GM12878 (cell line): ENCODE data around the gene UNC93A. TPM values are rescaled to one million over a fixed set of nuclear protein-coding genes. Genes with fewer than 3 reads are reported as not detected.

Experiments used
- ATAC-seq: fragments of 200-7000 bp; cut with Tn5 transposase; 3 replicates; pipeline ENCODE4 v1.9.1; 2020; ENCODE audit warnings: mild to moderate bottlenecking, moderate library complexity
- BruUV-seq: library from RNA; stranded (reverse); fragments of 400-500 nt; replicated peaks from 2 replicates; lab custom pipeline; 2021; lab: Mats Ljungman, UMichigan
- CTCF ChIA-PET: fragments of 300-600 bp; sonication (Branson Sonifier 250); formaldehyde crosslinking; extraction: SDS; loops from one replicate; lab custom pipeline; 2021; ENCODE audit warnings: inconsistent platforms; lab: Yijun Ruan, JAX
- POLR2A ChIA-PET: fragments of 350-600 bp; formaldehyde crosslinking; extraction: SDS; loops from one replicate; lab custom pipeline; 2021; ENCODE audit warnings: inconsistent platforms; lab: Charles Lee
- RAD21 ChIA-PET: fragments of 300-600 bp; sonication (Branson Sonifier 250); formaldehyde crosslinking; loops from one replicate; lab custom pipeline; 2023; ENCODE audit warnings: antibody characterized with exemption; ENCODE audit not compliant: unreplicated experiment; lab: Charles Lee
- SMC1A ChIA-PET: fragments of 300-600 bp; sonication (Branson Sonifier 250); formaldehyde crosslinking; loops from one replicate; lab custom pipeline; 2023; ENCODE audit not compliant: unreplicated experiment, uncharacterized antibody; lab: Charles Lee
- DNase-seq: peaks from one replicate; pipeline ENCODE4 v3.0.0-alpha.2; 2011; ENCODE audit warnings: low read depth, low spot score
- FAIRE-seq: peaks from 3 replicates; lab custom pipeline; 2011; peaks lifted over from hg19 to GRCh38; lab: Jason Lieb, UNC
- H2AFZ ChIP-seq: 2 replicates; pipeline ENCODE4 v1.6.0; 2011; ENCODE audit warnings: low read depth, low read length, control low read depth; ENCODE audit not compliant: control insufficient read depth
- H3K27ac ChIP-seq: 2 replicates; pipeline ENCODE4 v1.5.1; 2011; ENCODE audit warnings: control low read depth; ENCODE audit not compliant: control insufficient read depth, insufficient read depth
- H3K27me3 ChIP-seq, 2 experiments: replicated peaks in 1 of 2; 2 replicates each; pipeline versions ENCODE4 v1.6.0 to v1.6.1; 2011; ENCODE audit warnings: low read length in 1 of 2; ENCODE audit not compliant: control insufficient read depth in 2 of 2, insufficient read depth in 2 of 2
- H3K36me3 ChIP-seq, 2 experiments: 2 replicates each; pipeline ENCODE4 v1.5.1; 2011; ENCODE audit warnings: low read length in 1 of 2; ENCODE audit not compliant: control insufficient read depth in 2 of 2, insufficient read depth in 2 of 2
- H3K4me1 ChIP-seq: 2 replicates; pipeline ENCODE4 v1.6.1; 2011; ENCODE audit warnings: mild to moderate bottlenecking, low read length, moderate library complexity, mixed read lengths; ENCODE audit not compliant: control insufficient read depth, insufficient read depth
- H3K4me2 ChIP-seq: 2 replicates; pipeline ENCODE4 v1.6.0; 2011; ENCODE audit warnings: control low read depth; ENCODE audit not compliant: control insufficient read depth, insufficient read depth
- H3K4me3 ChIP-seq: fragments of 200-600 bp; sonication (generic); 2 replicates; pipeline ENCODE4 v1.5.1; 2016
- H3K79me2 ChIP-seq: 2 replicates; pipeline ENCODE4 v1.6.0; 2011; ENCODE audit warnings: low read length; ENCODE audit not compliant: control insufficient read depth, insufficient read depth
- H3K9ac ChIP-seq: 2 replicates; pipeline ENCODE4 v1.8.0; 2011; ENCODE audit warnings: low read length, control low read depth, mixed read lengths; ENCODE audit not compliant: control insufficient read depth, insufficient read depth
- H3K9me3 ChIP-seq: replicated peaks from 3 replicates; pipeline ENCODE4 v1.5.1; 2011; ENCODE audit warnings: mild to moderate bottlenecking, low read length; ENCODE audit not compliant: control insufficient read depth, insufficient read depth
- H4K20me1 ChIP-seq: 2 replicates; pipeline ENCODE4 v1.6.0; 2011; ENCODE audit not compliant: control insufficient read depth, insufficient read depth
- CREM ChIP-seq: IDR thresholded peaks from 2 replicates; pipeline ENCODE4 v1.6.1; 2014; ENCODE audit warnings: antibody characterized with exemption, low read depth
- ETV6 ChIP-seq, 2 experiments: fragments of 450-650 bp in 1 of 2; IDR thresholded peaks in 1 of 2; conservative IDR thresholded peaks in 1 of 2; 2 replicates each; pipeline ENCODE4 v1.6.1; 2014; ENCODE audit warnings: antibody characterized with exemption in 1 of 2, borderline replicate concordance in 1 of 2, low read depth in 1 of 2, mild to moderate bottlenecking in 1 of 2, moderate library complexity in 1 of 2
- MEF2A ChIP-seq: IDR thresholded peaks from 2 replicates; pipeline ENCODE4 v1.6.1; 2011; ENCODE audit warnings: low read depth, mild to moderate bottlenecking, low read length, moderate library complexity; ENCODE audit not compliant: insufficient read depth
- MXI1 ChIP-seq: fragments of 150-350 bp; IDR thresholded peaks from 2 replicates; pipeline ENCODE4 v1.6.1; 2011; ENCODE audit warnings: low read depth, mild to moderate bottlenecking, inconsistent platforms, low read length, improper control_type of control experiment
- NFXL1 ChIP-seq: fragments of 450-650 bp; IDR thresholded peaks from 2 replicates; pipeline ENCODE4 v1.6.1; 2017; ENCODE audit warnings: antibody characterized with exemption, mild to moderate bottlenecking, borderline replicate concordance
- NR2C2 ChIP-seq: IDR thresholded peaks from 2 replicates; pipeline ENCODE4 v1.6.1; 2011; ENCODE audit warnings: borderline replicate concordance, low read depth; ENCODE audit not compliant: control insufficient read depth, insufficient read length
- SMARCA5 ChIP-seq: fragments of 450-650 bp; IDR thresholded peaks from 2 replicates; pipeline ENCODE4 v1.6.1; 2017; ENCODE audit warnings: mild to moderate bottlenecking
- TCF3 ChIP-seq: IDR thresholded peaks from 2 replicates; pipeline ENCODE4 v1.6.1; 2012; ENCODE audit warnings: low read depth, mild to moderate bottlenecking, low read length, borderline replicate concordance; ENCODE audit not compliant: insufficient read depth
- ZNF207 ChIP-seq: fragments of 450-650 bp; IDR thresholded peaks from 2 replicates; pipeline ENCODE4 v1.6.1; 2014; ENCODE audit warnings: antibody characterized with exemption, mild to moderate bottlenecking, borderline replicate concordance
- WGBS: methylation state at CpG from one replicate; pipeline ENCODE4 v1.1.6; 2016; ENCODE audit warnings: low lambda C conversion rate; ENCODE audit not compliant: insufficient replicate concordance, insufficient coverage; ENCODE audit errors: missing lambda C conversion rate; 5-methylcytosine and 5-hydroxymethylcytosine counted together
- in situ Hi-C: fragments of 300-500 bp; cut with MboI; formaldehyde crosslinking; loops from 9 replicates; pipeline ENCODE4 v1.14.3; 2018; ENCODE audit warnings: mixed read lengths
- intact Hi-C: fragments of 100-400 bp; cut with micrococcal nuclease; formaldehyde crosslinking; loops from one replicate; pipeline ENCODE4 v1.14.2; 2022; ENCODE audit not compliant: unreplicated experiment
- polyA plus RNA-seq, 11 experiments: library from polyadenylated mRNA; depleted of rRNA in 4 of 11; unstranded in 6 of 11; stranded (reverse) in 5 of 11; fragments of >200 nt; fragmentation: Nextera tagmentation in 4 of 11; fragmentation: Illumina TruSeq in 1 of 11; extraction: Ambion mirVana in 4 of 11; extraction: Trizol in 1 of 11; gene quantifications; 1 replicate in 1 of 11; 2 replicates in 10 of 11; pipeline versions ENCODE4 v1.2.1 to v1.2.3, GENCODE V29; 2011 to 2016; ENCODE audit warnings: inconsistent platforms in 2 of 11, missing spikeins in 2 of 11, low read depth in 1 of 11
- total RNA-seq, 4 experiments: library from RNA; depleted of rRNA in 3 of 4; stranded (reverse); fragments of >200 nt in 3 of 4; fragmentation: Illumina TruSeq in 1 of 4; extraction: Trizol in 1 of 4; gene quantifications; 2 replicates each; pipeline versions ENCODE4 v1.2.1 to v1.2.3, GENCODE V29; 2013 to 2021
- TF ChIP-seq, protein P1 (sequence below): IDR thresholded peaks from 2 replicates; pipeline ENCODE4 v1.6.1; 2012; ENCODE audit warnings: low read length, inconsistent platforms
- TF ChIP-seq, protein P2 (sequence below): fragments of 450-650 bp; IDR thresholded peaks from 2 replicates; pipeline ENCODE4 v1.6.1; 2016; ENCODE audit warnings: mild to moderate bottlenecking
- TF ChIP-seq, protein P3 (sequence below): fragments of 450-650 bp; formaldehyde crosslinking; IDR thresholded peaks from 2 replicates; pipeline ENCODE4 v1.4.0; 2020; ENCODE audit warnings: mild to moderate bottlenecking, moderate library complexity

The UNC93A gene
- total and polyA plus RNA-seq, 10 of the 15 experiments (the other 5 are each of a cell fraction or from before 2014, with no cell fraction given): 0.37 TPM; not detected in 9

- TF ChIP-seq, protein P1, sequence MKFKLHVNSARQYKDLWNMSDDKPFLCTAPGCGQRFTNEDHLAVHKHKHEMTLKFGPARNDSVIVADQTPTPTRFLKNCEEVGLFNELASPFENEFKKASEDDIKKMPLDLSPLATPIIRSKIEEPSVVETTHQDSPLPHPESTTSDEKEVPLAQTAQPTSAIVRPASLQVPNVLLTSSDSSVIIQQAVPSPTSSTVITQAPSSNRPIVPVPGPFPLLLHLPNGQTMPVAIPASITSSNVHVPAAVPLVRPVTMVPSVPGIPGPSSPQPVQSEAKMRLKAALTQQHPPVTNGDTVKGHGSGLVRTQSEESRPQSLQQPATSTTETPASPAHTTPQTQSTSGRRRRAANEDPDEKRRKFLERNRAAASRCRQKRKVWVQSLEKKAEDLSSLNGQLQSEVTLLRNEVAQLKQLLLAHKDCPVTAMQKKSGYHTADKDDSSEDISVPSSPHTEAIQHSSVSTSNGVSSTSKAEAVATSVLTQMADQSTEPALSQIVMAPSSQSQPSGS: no peak
- no peak for TF ChIP-seq SMARCA5
- no peak for TF ChIP-seq NR2C2
- no peak for TF ChIP-seq ETV6 (conservative IDR thresholded peaks at IDR 0.05 in 1 of 2, IDR thresholded peaks at IDR 0.05 in 1 of 2; ENCODE audit: borderline replicate concordance in 1 of 2, low read depth in 1 of 2)
- TF ChIP-seq TCF3: no peak
- TF ChIP-seq, protein P2, sequence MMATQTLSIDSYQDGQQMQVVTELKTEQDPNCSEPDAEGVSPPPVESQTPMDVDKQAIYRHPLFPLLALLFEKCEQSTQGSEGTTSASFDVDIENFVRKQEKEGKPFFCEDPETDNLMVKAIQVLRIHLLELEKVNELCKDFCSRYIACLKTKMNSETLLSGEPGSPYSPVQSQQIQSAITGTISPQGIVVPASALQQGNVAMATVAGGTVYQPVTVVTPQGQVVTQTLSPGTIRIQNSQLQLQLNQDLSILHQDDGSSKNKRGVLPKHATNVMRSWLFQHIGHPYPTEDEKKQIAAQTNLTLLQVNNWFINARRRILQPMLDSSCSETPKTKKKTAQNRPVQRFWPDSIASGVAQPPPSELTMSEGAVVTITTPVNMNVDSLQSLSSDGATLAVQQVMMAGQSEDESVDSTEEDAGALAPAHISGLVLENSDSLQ: no peak
Observed at GRCh38 chr6:167306401-167306998, 15.4 kb downstream of the UNC93A start (continued).

GRCh38 chr6:167307342-167307955, 16.3 kb downstream of the UNC93A start:
- H3K9ac ChIP-seq: no peak overlapping the region
- in situ Hi-C loops (loop anchor here (10.0 kb wide), 1 partner anchor 123 kb away; no protein-coding TSS in a partner anchor), intact Hi-C loops (no loop called here)
- H3K27me3 ChIP-seq: no peaks in the 10 kb centered on the region; a peak in 1 of 4 replicates
- CTCF ChIA-PET: no interaction called here
- no peaks in the 10 kb centered on the region for H3K79me2 ChIP-seq
- H3K4me3 ChIP-seq: no peak overlapping the region
- H3K36me3 ChIP-seq: no peaks in the 10 kb centered on the region
- SMC1A ChIA-PET: no interaction called here
- no peak overlapping the region for H3K27ac ChIP-seq
- no peaks in the 10 kb centered on the region for H4K20me1 ChIP-seq
- RAD21 ChIA-PET: no interaction called here
- WGBS: 11% methylated on average over 20 of the region's 20 CpGs
- H3K4me1 ChIP-seq: no peaks in the 10 kb centered on the region
- FAIRE-seq: no peak
- no TSS peak for BruUV-seq
- H2AFZ ChIP-seq: no peak overlapping the region
- H3K4me2 ChIP-seq: no peak overlapping the region
- ATAC-seq: no peak
- POLR2A ChIA-PET: no interaction called here
- DNase-seq: no peak
- H3K9me3 ChIP-seq: no peaks in the 10 kb centered on the region
- TF ChIP-seq NFXL1: no peak
- no peak for TF ChIP-seq ZNF207
- no peak for TF ChIP-seq MXI1
- TF ChIP-seq CREM: no peak
- TF ChIP-seq MEF2A: no peak
- TF ChIP-seq, protein P3, sequence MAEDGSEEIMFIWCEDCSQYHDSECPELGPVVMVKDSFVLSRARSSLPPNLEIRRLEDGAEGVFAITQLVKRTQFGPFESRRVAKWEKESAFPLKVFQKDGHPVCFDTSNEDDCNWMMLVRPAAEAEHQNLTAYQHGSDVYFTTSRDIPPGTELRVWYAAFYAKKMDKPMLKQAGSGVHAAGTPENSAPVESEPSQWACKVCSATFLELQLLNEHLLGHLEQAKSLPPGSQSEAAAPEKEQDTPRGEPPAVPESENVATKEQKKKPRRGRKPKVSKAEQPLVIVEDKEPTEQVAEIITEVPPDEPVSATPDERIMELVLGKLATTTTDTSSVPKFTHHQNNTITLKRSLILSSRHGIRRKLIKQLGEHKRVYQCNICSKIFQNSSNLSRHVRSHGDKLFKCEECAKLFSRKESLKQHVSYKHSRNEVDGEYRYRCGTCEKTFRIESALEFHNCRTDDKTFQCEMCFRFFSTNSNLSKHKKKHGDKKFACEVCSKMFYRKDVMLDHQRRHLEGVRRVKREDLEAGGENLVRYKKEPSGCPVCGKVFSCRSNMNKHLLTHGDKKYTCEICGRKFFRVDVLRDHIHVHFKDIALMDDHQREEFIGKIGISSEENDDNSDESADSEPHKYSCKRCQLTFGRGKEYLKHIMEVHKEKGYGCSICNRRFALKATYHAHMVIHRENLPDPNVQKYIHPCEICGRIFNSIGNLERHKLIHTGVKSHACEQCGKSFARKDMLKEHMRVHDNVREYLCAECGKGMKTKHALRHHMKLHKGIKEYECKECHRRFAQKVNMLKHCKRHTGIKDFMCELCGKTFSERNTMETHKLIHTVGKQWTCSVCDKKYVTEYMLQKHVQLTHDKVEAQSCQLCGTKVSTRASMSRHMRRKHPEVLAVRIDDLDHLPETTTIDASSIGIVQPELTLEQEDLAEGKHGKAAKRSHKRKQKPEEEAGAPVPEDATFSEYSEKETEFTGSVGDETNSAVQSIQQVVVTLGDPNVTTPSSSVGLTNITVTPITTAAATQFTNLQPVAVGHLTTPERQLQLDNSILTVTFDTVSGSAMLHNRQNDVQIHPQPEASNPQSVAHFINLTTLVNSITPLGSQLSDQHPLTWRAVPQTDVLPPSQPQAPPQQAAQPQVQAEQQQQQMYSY (CRISPR knock-in tag): no peak
